IPS-18a (cell line): ENCODE measurements around the gene SLC16A8.
"Not testable (repeated sequence)": the region's sequence is repeated elsewhere in the genome, so short reads cannot be mapped to it uniquely, and the experiment has no call there.

ENCODE experiments used
- H3K27ac ChIP-seq: one replicate; pipeline ENCODE4 v1.5.1; 2013; ENCODE audit warnings: low read length
- H3K27me3 ChIP-seq: one replicate; pipeline ENCODE4 v1.6.1; 2013; ENCODE audit warnings: mild to moderate bottlenecking, low read length; ENCODE audit not compliant: control insufficient read depth, insufficient read depth
- H3K36me3 ChIP-seq: one replicate; pipeline ENCODE4 v1.6.1; 2013; ENCODE audit warnings: low read depth, low read length; ENCODE audit not compliant: control insufficient read depth
- H3K4me1 ChIP-seq: one replicate; pipeline ENCODE4 v1.6.1; 2013; ENCODE audit warnings: low read depth, low read length; ENCODE audit not compliant: control insufficient read depth
- H3K4me3 ChIP-seq: one replicate; pipeline ENCODE4 v1.5.1; 2013; ENCODE audit warnings: low read length
- H3K9ac ChIP-seq: one replicate; pipeline ENCODE4 v1.6.1; 2013; ENCODE audit warnings: mild to moderate bottlenecking, low read length, moderate library complexity
- H3K9me3 ChIP-seq: one replicate; pipeline ENCODE4 v1.6.1; 2013; ENCODE audit warnings: low read depth, low read length; ENCODE audit not compliant: control insufficient read depth

Gene SLC16A8

DNA sequence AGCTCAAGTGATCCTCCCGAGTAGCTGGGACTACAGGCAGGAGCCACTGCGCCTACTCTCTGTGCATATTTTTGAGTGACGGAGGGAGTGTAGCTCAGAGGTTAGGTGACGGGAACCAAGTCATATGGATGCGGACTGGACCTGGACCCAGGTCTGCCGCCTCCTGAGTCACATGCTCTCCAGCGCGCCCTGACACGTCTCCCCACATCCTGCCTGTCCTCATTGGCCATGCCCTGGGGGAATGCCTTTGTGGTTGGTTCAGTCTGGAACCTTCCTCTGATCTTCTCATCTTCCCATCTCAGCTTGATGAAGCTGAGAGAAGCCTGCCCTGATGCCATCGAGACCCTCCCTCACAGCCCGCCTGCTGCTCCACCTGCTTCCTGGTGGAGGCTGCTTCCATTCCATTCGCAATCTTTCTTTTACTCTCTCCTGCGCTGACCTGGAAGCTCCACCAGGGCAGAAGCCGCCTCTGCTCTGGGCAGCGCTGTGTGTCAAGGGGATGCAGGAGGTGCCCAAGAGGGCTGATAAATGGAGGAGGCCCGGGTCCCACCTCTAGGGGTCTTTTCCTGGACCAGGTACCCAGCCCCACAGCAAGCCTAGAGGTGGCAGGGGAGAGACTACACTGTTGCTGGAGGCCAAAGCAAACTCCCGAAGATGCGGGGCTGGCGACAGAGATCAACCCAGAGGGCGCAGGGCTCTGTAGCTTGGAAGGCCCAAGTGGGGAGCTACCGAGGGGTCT lies 40.4 kb upstream of the SLC16A8 start:
- H3K36me3 ChIP-seq: no peaks in the 10 kb centered on the region
- no peaks in the 10 kb centered on the region for H3K27me3 ChIP-seq
- H3K27ac ChIP-seq: no peak overlapping the region
- H3K4me3 ChIP-seq: no peak overlapping the region
- no peaks in the 10 kb centered on the region for H3K4me1 ChIP-seq
- no peaks in the 10 kb centered on the region for H3K9me3 ChIP-seq
- H3K9ac ChIP-seq: no peak overlapping the region

DNA sequence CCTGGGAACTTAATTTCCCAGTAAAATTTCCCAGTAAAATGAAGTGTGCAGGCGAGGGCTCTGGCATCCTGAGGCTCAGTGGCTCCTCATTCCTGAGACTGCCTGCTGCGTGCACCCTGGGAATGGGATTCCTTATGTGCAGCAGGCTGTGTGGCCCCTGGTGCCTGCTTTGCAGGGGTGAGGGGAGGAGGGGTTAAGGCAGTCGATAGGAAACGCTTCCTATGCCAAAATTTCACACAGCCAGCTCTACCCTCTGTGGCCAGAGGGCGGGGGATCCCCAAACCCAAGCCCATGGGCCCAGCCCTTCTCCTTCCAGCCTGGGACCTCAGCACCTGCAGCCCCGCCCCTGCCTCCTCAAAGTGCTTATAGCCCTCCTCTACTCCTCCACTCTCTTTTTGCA lies 38.6 kb upstream of the SLC16A8 start:
- no peaks in the 10 kb centered on the region for H3K4me1 ChIP-seq
- H3K36me3 ChIP-seq: no peaks in the 10 kb centered on the region
- no peak overlapping the region for H3K27ac ChIP-seq
- H3K9me3 ChIP-seq: no peaks in the 10 kb centered on the region
- H3K27me3 ChIP-seq: no peaks in the 10 kb centered on the region
- no peak overlapping the region for H3K9ac ChIP-seq
- no peak overlapping the region for H3K4me3 ChIP-seq

- Histone ChIP-seq H3K9ac (no peak overlapping the region), H3K4me3 (no peak overlapping the region), H3K27ac (no peak overlapping the region), H3K36me3 (no peaks in the 10 kb centered on the region), H3K27me3 (no peaks in the 10 kb centered on the region), H3K9me3 (no peaks in the 10 kb centered on the region), H3K4me1 (no peaks in the 10 kb centered on the region)
These were observed 36.6 kb upstream of the SLC16A8 start for GRCh38 chr22:38120359-38121110.

- not testable (repeated sequence) for H3K4me1 ChIP-seq, H3K36me3 ChIP-seq, H3K27ac ChIP-seq, H3K4me3 ChIP-seq, H3K27me3 ChIP-seq, H3K9ac ChIP-seq, H3K9me3 ChIP-seq
These were observed 34.8 kb upstream of the SLC16A8 start for GRCh38 chr22:38118747-38119146.

DNA sequence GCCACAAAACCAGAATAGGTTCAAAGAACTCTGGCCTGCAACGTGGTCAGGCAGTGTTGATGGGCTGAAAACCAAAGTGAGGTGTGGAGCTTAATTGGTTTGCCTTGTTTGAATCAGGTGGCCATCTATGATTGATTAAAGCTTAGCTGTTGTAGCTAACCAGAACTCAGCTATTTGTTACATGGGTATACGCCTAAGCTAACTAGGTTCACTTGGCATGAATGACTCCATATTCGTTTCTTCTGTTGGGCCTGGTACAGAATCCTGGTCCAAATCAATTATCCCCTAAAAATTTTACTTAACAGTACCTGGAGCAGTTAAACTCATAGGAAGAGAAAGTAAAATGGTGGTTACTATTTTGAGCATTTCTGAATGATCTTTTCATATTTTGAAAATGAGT lies 34.2 kb upstream of the SLC16A8 start:
- H3K4me3 ChIP-seq: no peak overlapping the region

GRCh38 chr22:38117556-38117955 lies 33.6 kb upstream of the SLC16A8 start:
- not testable (repeated sequence) for H3K9me3 ChIP-seq, H3K27me3 ChIP-seq, H3K4me1 ChIP-seq, H3K9ac ChIP-seq, H3K36me3 ChIP-seq, H3K4me3 ChIP-seq, H3K27ac ChIP-seq

More for the DNA sequence above, 34.2 kb upstream of the SLC16A8 start:
- H3K4me1 ChIP-seq: no peaks in the 10 kb centered on the region
- no peaks in the 10 kb centered on the region for H3K36me3 ChIP-seq
- H3K27ac ChIP-seq: no peak overlapping the region
- no peak overlapping the region for H3K9ac ChIP-seq
- no peaks in the 10 kb centered on the region for H3K9me3 ChIP-seq
- H3K27me3 ChIP-seq: no peaks in the 10 kb centered on the region

DNA sequence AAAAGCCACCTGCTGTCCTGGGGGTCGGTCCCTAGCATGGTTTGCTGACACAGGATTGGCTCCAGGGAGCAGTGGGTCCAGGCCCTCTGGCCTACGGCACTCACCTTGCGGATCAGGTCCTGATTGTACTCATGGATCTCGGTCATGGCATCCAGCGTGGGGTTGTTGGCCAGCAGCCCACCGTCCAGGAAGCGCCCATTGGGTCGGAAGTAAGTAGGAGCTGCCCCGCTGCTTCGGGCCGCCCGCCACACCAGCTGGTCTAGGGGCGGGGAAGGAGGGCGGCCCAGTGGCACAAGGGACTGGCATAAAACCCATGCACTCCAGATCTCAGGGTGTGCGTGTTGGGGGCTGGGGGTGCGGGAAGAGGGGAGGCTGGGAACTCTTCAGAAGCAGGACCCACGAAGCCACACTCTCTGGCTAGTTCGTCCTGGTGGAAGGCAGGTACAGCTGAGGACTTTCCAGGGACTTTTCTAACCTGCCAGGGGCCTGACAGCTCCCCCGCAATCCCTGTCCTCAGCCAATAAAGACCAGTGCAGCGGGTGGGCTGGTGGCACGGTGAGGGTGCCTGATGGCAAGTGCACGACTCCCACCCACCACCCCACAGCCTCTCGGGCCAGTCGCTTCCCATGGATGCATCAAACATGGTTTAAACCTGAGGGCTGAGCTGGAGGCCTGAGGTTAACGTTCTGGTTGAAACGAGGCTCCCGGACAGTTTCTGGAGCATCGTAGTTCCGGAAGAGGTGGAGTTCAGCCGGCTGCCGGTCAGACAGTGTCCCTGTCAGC lies 31.6 kb upstream of the SLC16A8 start:
- H3K27ac ChIP-seq: no peak overlapping the region
- H3K9ac ChIP-seq: no peak overlapping the region
- H3K9me3 ChIP-seq: no peaks in the 10 kb centered on the region
- H3K4me3 ChIP-seq: no peak overlapping the region
- no peaks in the 10 kb centered on the region for H3K36me3 ChIP-seq
- H3K27me3 ChIP-seq: no peaks in the 10 kb centered on the region
- H3K4me1 ChIP-seq: no peaks in the 10 kb centered on the region

- Histone ChIP-seq H3K27me3 (no peaks in the 10 kb centered on the region), H3K36me3 (no peaks in the 10 kb centered on the region), H3K9ac (no peak overlapping the region), H3K4me3 (no peak overlapping the region), H3K27ac (no peak overlapping the region), H3K9me3 (no peaks in the 10 kb centered on the region), H3K4me1 (no peaks in the 10 kb centered on the region)
These were observed 30.8 kb upstream of the SLC16A8 start for GRCh38 chr22:38114484-38115398.

GRCh38 chr22:38112381-38112780 lies 28.4 kb upstream of the SLC16A8 start:
- no peaks in the 10 kb centered on the region for H3K36me3 ChIP-seq
- H3K27ac ChIP-seq: no peak overlapping the region
- H3K27me3 ChIP-seq: no peaks in the 10 kb centered on the region
- H3K9ac ChIP-seq: no peak overlapping the region
- no peak overlapping the region for H3K4me3 ChIP-seq
- H3K9me3 ChIP-seq: no peaks in the 10 kb centered on the region
- H3K4me1 ChIP-seq: no peaks in the 10 kb centered on the region

GRCh38 chr22:38111925-38112355 lies 28.0 kb upstream of the SLC16A8 start:
- H3K4me1 ChIP-seq: no peaks in the 10 kb centered on the region

More at GRCh38 chr22:38111925-38112355, 28.0 kb upstream of the SLC16A8 start:
- no peaks in the 10 kb centered on the region for H3K9me3 ChIP-seq
- no peaks in the 10 kb centered on the region for H3K27me3 ChIP-seq
- no peak overlapping the region for H3K4me3 ChIP-seq
- H3K36me3 ChIP-seq: no peaks in the 10 kb centered on the region
- H3K9ac ChIP-seq: no peak overlapping the region
- no peak overlapping the region for H3K27ac ChIP-seq
